C4-2B (cell line): ENCODE measurements around the gene KIF21A.

ENCODE experiments used
- CTCF ChIP-seq: fragments of 450-650 bp; conservative IDR thresholded peaks from 2 replicates; pipeline ENCODE4 v1.5.1; 2017; ENCODE audit warnings: mild to moderate bottlenecking
- ZFX ChIP-seq: fragments of 450-650 bp; IDR thresholded peaks from 2 replicates; pipeline ENCODE4 v1.6.1; 2017

DNA sequence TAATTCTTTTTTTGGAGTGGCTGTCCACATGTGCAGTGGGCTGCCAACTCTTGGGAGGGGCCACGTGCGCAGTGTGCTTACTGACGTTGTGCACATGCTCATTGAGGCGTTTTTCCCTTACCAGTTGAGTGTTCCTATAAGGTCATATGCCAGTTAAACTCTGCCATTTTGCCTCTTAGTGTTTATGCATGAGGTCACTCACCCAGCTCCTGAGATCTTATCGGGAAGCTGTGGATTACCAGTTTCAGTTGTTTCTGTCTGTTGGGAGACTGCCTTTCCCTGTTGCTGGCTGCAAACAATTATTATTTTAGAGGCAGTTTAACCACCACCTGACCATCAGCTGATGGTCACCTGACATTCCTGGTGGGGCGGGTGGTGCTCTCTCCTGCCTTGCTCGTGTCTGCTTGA, 16.1 kb upstream of the KIF21A start:
- TF ChIP-seq CTCF (no peak), ZFX (no peak)
